Erythroblast (primary cell): Measurements from ENCODE around the gene NUDT3.

Experiments used
- GATA1 ChIP-seq: IDR thresholded peaks from 2 replicates; pipeline ENCODE4 v1.6.1; 2011; ENCODE audit warnings: low read depth, mild to moderate bottlenecking, control low read depth, low read length, moderate library complexity
- POLR2A ChIP-seq: IDR thresholded peaks from 2 replicates; pipeline ENCODE4 v1.6.1; 2011; ENCODE audit warnings: mild to moderate bottlenecking, low read length

DNA sequence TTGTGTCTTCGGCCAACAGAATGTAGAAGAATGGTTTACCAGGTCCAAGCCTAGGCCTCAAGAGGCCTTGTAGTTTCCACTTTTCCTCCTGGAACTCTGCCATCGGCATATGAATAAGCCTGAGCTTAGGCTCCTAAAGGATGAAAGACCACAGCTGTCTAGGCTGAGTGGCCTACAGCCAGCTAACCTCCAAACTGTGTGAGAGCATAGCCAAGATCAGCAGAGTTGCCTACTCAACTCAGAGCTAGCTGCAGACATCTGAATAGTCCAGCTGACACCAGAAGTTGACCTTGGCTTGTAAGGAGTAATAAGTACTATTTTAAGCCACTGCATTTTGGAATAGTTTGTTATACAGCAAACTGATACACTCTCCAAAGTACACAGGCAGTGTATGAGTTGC lies 91.1 kb downstream of the NUDT3 start:
- no peak for TF ChIP-seq GATA1
- TF ChIP-seq POLR2A, result no peak
